ENCODE results near the gene ZNF555.

ZNF555 gene

DNA sequence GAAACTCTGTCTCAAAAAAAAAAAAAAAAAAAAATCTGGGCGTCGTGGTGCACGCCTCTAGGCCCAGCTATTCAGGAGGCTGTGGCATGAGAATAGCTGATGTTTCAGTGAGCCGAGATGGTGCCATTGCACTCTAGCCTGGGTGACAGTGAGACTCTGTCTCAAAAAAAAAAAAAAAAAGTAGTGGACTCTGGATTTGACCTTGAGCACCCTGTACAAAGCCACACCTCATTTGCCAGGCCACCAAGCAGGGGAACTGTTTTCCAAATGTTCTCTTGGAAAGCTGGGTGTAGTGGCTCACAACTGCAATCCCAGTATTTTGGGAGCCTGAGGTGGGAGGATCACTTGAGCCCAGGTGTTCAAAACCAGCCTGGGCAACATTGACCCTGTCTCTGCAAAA lies 3.8 kb upstream of the ZNF555 start:
- no peaks in the 10 kb centered on the region for H3K9me3 Mint-ChIP-seq (ENCODE audit: low read depth)
- no peak overlapping the region for H3K4me3 Mint-ChIP-seq
- H3K4me1 Mint-ChIP-seq (ENCODE audit: low read depth), result peaks cover 4% of the 10 kb centered on the region
- peaks cover 27% of the 10 kb centered on the region for H3K36me3 Mint-ChIP-seq
- H3K27ac Mint-ChIP-seq, result no peak overlapping the region
- no peaks in the 10 kb centered on the region for H3K27me3 Mint-ChIP-seq

- Mint-ChIP-seq H3K27me3 (no peaks in the 10 kb centered on the region), H3K27ac (peak overlapping the region; percentile 22), H3K9me3 (ENCODE audit: low read depth) (no peaks in the 10 kb centered on the region), H3K4me3 (peak overlapping the region; percentile 81), H3K36me3 (peaks cover 11% of the 10 kb centered on the region), H3K4me1 (ENCODE audit: low read depth) (peaks cover 25% of the 10 kb centered on the region)
Measured at GRCh38 chr19:2841855-2842574, 740 bp downstream of the ZNF555 start.

- H3K36me3 Mint-ChIP-seq, result peaks cover 11% of the 10 kb centered on the region
- H3K4me3 Mint-ChIP-seq, result no peak overlapping the region
- peaks cover 36% of the 10 kb centered on the region for H3K4me1 Mint-ChIP-seq (ENCODE audit: low read depth)
- H3K27me3 Mint-ChIP-seq, result no peaks in the 10 kb centered on the region
- H3K27ac Mint-ChIP-seq, result no peak overlapping the region
- H3K9me3 Mint-ChIP-seq (ENCODE audit: low read depth), result no peaks in the 10 kb centered on the region
Measured at GRCh38 chr19:2845107-2845506, 3.8 kb downstream of the ZNF555 start.

GRCh38 chr19:2846180-2846894 lies 5.1 kb downstream of the ZNF555 start:
- Mint-ChIP-seq H3K4me3 (no peak overlapping the region), H3K9me3 (ENCODE audit: low read depth) (no peaks in the 10 kb centered on the region), H3K27ac (no peak overlapping the region), H3K36me3 (peaks cover 17% of the 10 kb centered on the region), H3K4me1 (ENCODE audit: low read depth) (peaks cover 44% of the 10 kb centered on the region), H3K27me3 (no peaks in the 10 kb centered on the region)

- no peaks in the 10 kb centered on the region for H3K27me3 Mint-ChIP-seq
- no peak overlapping the region for H3K4me3 Mint-ChIP-seq
- peaks cover 40% of the 10 kb centered on the region for H3K4me1 Mint-ChIP-seq (ENCODE audit: low read depth)
- no peaks in the 10 kb centered on the region for H3K9me3 Mint-ChIP-seq (ENCODE audit: low read depth)
- peaks cover 27% of the 10 kb centered on the region for H3K36me3 Mint-ChIP-seq
- H3K27ac Mint-ChIP-seq, result no peak overlapping the region
Measured at GRCh38 chr19:2847507-2847906, 6.2 kb downstream of the ZNF555 start.

DNA sequence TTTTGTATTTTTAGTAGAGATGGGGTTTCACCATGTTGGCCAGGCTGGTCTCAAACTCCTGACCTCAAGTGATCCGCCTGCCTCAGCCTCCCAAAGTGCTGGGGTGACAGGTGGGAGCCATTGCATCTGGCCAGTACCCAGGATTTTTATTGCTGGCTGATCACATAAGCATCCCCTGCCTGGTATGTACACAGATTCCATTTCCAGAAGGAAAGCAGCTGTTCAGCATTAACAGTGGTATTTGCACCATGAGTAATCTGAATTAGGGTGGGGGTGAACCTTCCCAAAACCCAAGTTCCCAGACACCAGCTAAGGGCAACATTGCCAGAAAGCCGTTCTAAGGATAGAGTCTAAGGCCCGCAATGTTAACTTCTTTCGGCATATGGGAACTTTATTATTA lies 7.3 kb downstream of the ZNF555 start:
- Mint-ChIP-seq H3K9me3 (ENCODE audit: low read depth) (peaks cover 3% of the 10 kb centered on the region), H3K4me3 (no peak overlapping the region), H3K36me3 (peaks cover 38% of the 10 kb centered on the region), H3K27me3 (no peaks in the 10 kb centered on the region), H3K4me1 (ENCODE audit: low read depth) (peaks cover 31% of the 10 kb centered on the region), H3K27ac (no peak overlapping the region)

GRCh38 chr19:2850256-2850925 lies 9.1 kb downstream of the ZNF555 start:
- H3K27me3 Mint-ChIP-seq, result no peaks in the 10 kb centered on the region
- peaks cover 31% of the 10 kb centered on the region for H3K4me1 Mint-ChIP-seq (ENCODE audit: low read depth)
- peak overlapping the region; percentile 44 for H3K4me3 Mint-ChIP-seq
- peaks cover 46% of the 10 kb centered on the region for H3K36me3 Mint-ChIP-seq
- H3K27ac Mint-ChIP-seq, result peak overlapping the region; percentile 0
- H3K9me3 Mint-ChIP-seq (ENCODE audit: low read depth), result peaks cover 8% of the 10 kb centered on the region

- no peak overlapping the region for H3K27ac Mint-ChIP-seq
- peaks cover 8% of the 10 kb centered on the region for H3K9me3 Mint-ChIP-seq (ENCODE audit: low read depth)
- peaks cover 38% of the 10 kb centered on the region for H3K4me1 Mint-ChIP-seq (ENCODE audit: low read depth)
- no peak overlapping the region for H3K4me3 Mint-ChIP-seq
- H3K27me3 Mint-ChIP-seq, result no peaks in the 10 kb centered on the region
- H3K36me3 Mint-ChIP-seq, result peaks cover 45% of the 10 kb centered on the region
Measured at GRCh38 chr19:2852598-2852997, 11.3 kb downstream of the ZNF555 start.

GRCh38 chr19:2853015-2853606 lies 11.8 kb downstream of the ZNF555 start:
- Mint-ChIP-seq H3K36me3 (peaks cover 45% of the 10 kb centered on the region), H3K4me1 (ENCODE audit: low read depth) (peaks cover 43% of the 10 kb centered on the region), H3K9me3 (ENCODE audit: low read depth) (peaks cover 8% of the 10 kb centered on the region), H3K4me3 (no peak overlapping the region), H3K27me3 (no peaks in the 10 kb centered on the region), H3K27ac (no peak overlapping the region)

GRCh38 chr19:2854849-2855248 lies 13.6 kb downstream of the ZNF555 start:
- Mint-ChIP-seq H3K27ac (no peak overlapping the region), H3K9me3 (ENCODE audit: low read depth) (peaks cover 8% of the 10 kb centered on the region), H3K4me3 (no peak overlapping the region), H3K4me1 (ENCODE audit: low read depth) (peaks cover 43% of the 10 kb centered on the region), H3K27me3 (no peaks in the 10 kb centered on the region), H3K36me3 (peaks cover 45% of the 10 kb centered on the region)

- H3K4me3 Mint-ChIP-seq, result peak overlapping the region; percentile 67
- peak overlapping the region; percentile 67 for H3K27ac Mint-ChIP-seq
- no peaks in the 10 kb centered on the region for H3K27me3 Mint-ChIP-seq
- peaks cover 8% of the 10 kb centered on the region for H3K9me3 Mint-ChIP-seq (ENCODE audit: low read depth)
- peaks cover 36% of the 10 kb centered on the region for H3K36me3 Mint-ChIP-seq
- H3K4me1 Mint-ChIP-seq (ENCODE audit: low read depth), result peaks cover 33% of the 10 kb centered on the region
Measured at GRCh38 chr19:2856457-2857050, 15.3 kb downstream of the ZNF555 start.

DNA sequence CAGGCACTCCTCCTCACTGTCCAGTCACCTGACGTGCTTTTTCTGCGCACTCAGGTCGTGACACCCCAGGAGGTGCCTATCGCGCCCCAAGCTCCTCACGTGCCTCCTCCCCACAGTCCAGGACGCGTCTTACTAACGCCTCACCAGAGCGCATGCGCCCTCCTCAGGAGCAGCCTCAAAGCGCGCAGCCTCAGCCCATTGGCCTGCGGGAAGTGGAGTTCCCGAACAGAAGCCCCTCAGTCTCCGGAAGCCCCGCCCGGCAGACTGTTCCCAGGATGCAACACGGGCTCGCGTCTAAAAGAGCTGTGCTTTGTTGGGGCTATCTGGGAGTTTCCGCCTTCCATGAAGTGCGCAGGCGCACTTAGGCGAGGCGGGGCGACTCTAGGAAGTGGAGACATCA lies 17.6 kb downstream of the ZNF555 start:
- H3K27me3 Mint-ChIP-seq, result no peaks in the 10 kb centered on the region
- peaks cover 14% of the 10 kb centered on the region for H3K36me3 Mint-ChIP-seq
- no peak overlapping the region for H3K27ac Mint-ChIP-seq
- no peak overlapping the region for H3K4me3 Mint-ChIP-seq
- peaks cover 3% of the 10 kb centered on the region for H3K9me3 Mint-ChIP-seq (ENCODE audit: low read depth)
- peaks cover 33% of the 10 kb centered on the region for H3K4me1 Mint-ChIP-seq (ENCODE audit: low read depth)

GRCh38 chr19:2863816-2864215 lies 22.5 kb downstream of the ZNF555 start:
- H3K4me3 Mint-ChIP-seq, result no peak overlapping the region
- H3K27ac Mint-ChIP-seq, result no peak overlapping the region
- peaks cover 7% of the 10 kb centered on the region for H3K4me1 Mint-ChIP-seq (ENCODE audit: low read depth)
- H3K36me3 Mint-ChIP-seq, result no peaks in the 10 kb centered on the region
- H3K9me3 Mint-ChIP-seq (ENCODE audit: low read depth), result no peaks in the 10 kb centered on the region
- peaks cover 3% of the 10 kb centered on the region for H3K27me3 Mint-ChIP-seq

DNA sequence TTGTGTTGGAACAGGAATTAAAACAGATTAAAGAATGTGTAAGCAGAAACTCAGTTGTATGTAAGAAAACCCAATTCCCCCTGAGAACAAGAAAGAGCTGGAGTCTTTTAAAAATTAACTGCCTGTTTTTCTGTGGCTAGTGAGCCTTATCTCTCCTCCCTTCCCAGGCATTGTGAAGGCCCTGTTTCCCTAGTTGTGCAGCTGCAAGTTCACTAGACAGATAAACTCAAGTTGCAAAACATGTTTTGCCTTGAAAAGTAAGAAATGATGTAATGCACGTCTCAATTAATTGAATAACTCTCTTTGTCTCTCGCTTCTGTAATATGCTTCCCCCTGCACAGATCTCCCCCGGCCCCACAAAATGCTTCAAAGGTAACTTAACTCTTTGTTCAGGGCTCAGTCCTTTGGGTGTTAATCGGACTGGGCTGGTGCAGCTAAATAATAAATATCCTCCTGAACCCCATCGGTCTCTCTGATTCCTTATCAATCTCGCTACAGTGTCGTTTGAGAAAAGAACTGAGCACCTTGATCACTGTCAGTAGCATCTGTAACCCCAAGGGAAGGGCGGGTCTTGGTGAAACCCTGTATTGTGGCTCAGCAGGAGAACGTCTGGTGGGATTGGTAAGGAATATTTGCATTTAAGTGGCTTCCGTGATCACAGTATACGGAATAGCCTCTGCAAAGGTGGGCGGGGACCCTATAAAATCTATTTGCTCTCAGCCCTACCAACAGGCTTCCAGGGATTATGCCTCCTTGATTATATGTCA lies 24.2 kb downstream of the ZNF555 start:
- Mint-ChIP-seq H3K27me3 (peaks cover 3% of the 10 kb centered on the region), H3K4me1 (ENCODE audit: low read depth) (peaks cover 5% of the 10 kb centered on the region), H3K27ac (no peak overlapping the region)

More for the DNA sequence above, 24.2 kb downstream of the ZNF555 start:
- no peaks in the 10 kb centered on the region for H3K9me3 Mint-ChIP-seq (ENCODE audit: low read depth)
- no peak overlapping the region for H3K4me3 Mint-ChIP-seq
- no peaks in the 10 kb centered on the region for H3K36me3 Mint-ChIP-seq
